CD14-positive monocyte (primary cell): Measurements from ENCODE around the gene MSL1. TPM values are rescaled to one million over a fixed set of nuclear protein-coding genes. Genes with fewer than 3 reads are reported as not detected.
"Not testable (repeated sequence)": the region's sequence is repeated elsewhere in the genome, so short reads cannot be mapped to it uniquely, and the experiment has no call there.

Experiments used
- DNase-seq, 3 donors: peaks; one replicate each; pipeline ENCODE4 v3.0.0-alpha.2; 2011 to 2022
- H2AFZ ChIP-seq: 2 replicates; pipeline ENCODE4 v1.6.0; 2012; ENCODE audit warnings: mild to moderate bottlenecking, low read depth, low read length, inconsistent platforms; ENCODE audit not compliant: insufficient read depth, poor library complexity, severe bottlenecking
- H3K27ac ChIP-seq, 2 donors: 1 replicate in 1 of 2; 2 replicates in 1 of 2; pipeline ENCODE4 v1.5.1; 2012 to 2013; ENCODE audit warnings: low read length in 2 of 2, control low read depth in 1 of 2, inconsistent platforms in 1 of 2, low read depth in 1 of 2, mild to moderate bottlenecking in 1 of 2
- H3K27me3 ChIP-seq, 2 donors: one replicate each; pipeline versions ENCODE4 v1.6.0 to v1.6.1; 2011 to 2013; ENCODE audit warnings: low read length in 2 of 2; ENCODE audit not compliant: control insufficient read depth in 2 of 2, insufficient read depth in 2 of 2
- H3K36me3 ChIP-seq, 2 donors: replicated peaks in 1 of 2; 1 replicate in 1 of 2; 2 replicates in 1 of 2; pipeline versions ENCODE4 v1.5.1 to v1.6.1; 2012 to 2013; ENCODE audit warnings: low read length in 2 of 2, control low read depth in 1 of 2, inconsistent platforms in 1 of 2, mild to moderate bottlenecking in 1 of 2; ENCODE audit not compliant: insufficient read depth in 2 of 2, control insufficient read depth in 1 of 2
- H3K4me1 ChIP-seq, 2 donors: 1 replicate in 1 of 2; 2 replicates in 1 of 2; pipeline versions ENCODE4 v1.5.1 to v1.6.1; 2012 to 2013; ENCODE audit warnings: low read length in 2 of 2, control low read depth in 1 of 2, inconsistent platforms in 1 of 2, mild to moderate bottlenecking in 1 of 2, moderate library complexity in 1 of 2; ENCODE audit not compliant: insufficient read depth in 2 of 2, control insufficient read depth in 1 of 2
- H3K4me2 ChIP-seq: replicated peaks from 2 replicates; pipeline ENCODE3; 2012; ENCODE audit warnings: low read length, moderate library complexity, mild to moderate bottlenecking; ENCODE audit not compliant: poor library complexity, severe bottlenecking; ENCODE audit errors: extremely low read depth
- H3K4me3 ChIP-seq, 3 experiments: fragments of 200-600 bp in 1 of 3; sonication (generic) in 1 of 3; replicated peaks in 1 of 3; 1 replicate in 2 of 3; 2 replicates in 1 of 3; pipeline ENCODE4 v1.5.1; 2011 to 2013; ENCODE audit warnings: low read length in 3 of 3, mild to moderate bottlenecking in 3 of 3, control low read depth in 2 of 3, low read depth in 2 of 3, inconsistent platforms in 1 of 3, moderate library complexity in 1 of 3
- H3K79me2 ChIP-seq: 2 replicates; pipeline ENCODE4 v1.6.0; 2012; ENCODE audit warnings: mild to moderate bottlenecking, control low read depth, inconsistent platforms, low read length, moderate library complexity; ENCODE audit not compliant: insufficient read depth
- H3K9ac ChIP-seq: 2 replicates; pipeline ENCODE4 v1.6.0; 2017; ENCODE audit warnings: low read length, mild to moderate bottlenecking; ENCODE audit not compliant: insufficient read depth, poor library complexity, severe bottlenecking
- H3K9me3 ChIP-seq, 2 donors: replicated peaks in 1 of 2; 1 replicate in 1 of 2; 2 replicates in 1 of 2; pipeline versions ENCODE4 v1.5.1 to v1.6.1; 2012 to 2013; ENCODE audit warnings: low read length in 2 of 2, control low read depth in 1 of 2; ENCODE audit not compliant: control insufficient read depth in 1 of 2, insufficient read depth in 1 of 2
- H4K20me1 ChIP-seq: 2 replicates; pipeline ENCODE4 v1.6.0; 2012; ENCODE audit warnings: mild to moderate bottlenecking, low read length, control low read depth, moderate library complexity; ENCODE audit not compliant: insufficient read depth
- H3K27ac Mint-ChIP-seq, 7 donors: one replicate each; pipeline ENCODE4 v1.8.0; 2020; ENCODE audit warnings: mild to moderate bottlenecking in 7 of 7, mixed read lengths in 7 of 7, moderate library complexity in 6 of 7, inconsistent platforms in 2 of 7
- H3K27me3 Mint-ChIP-seq, 3 donors: one replicate each; pipeline ENCODE4 v1.8.0; 2021 to 2022; ENCODE audit warnings: low read depth in 3 of 3, mild to moderate bottlenecking in 3 of 3, mixed read lengths in 3 of 3, moderate library complexity in 3 of 3, inconsistent platforms in 1 of 3
- H3K36me3 Mint-ChIP-seq, 2 donors: one replicate each; pipeline ENCODE4 v1.8.0; 2020; ENCODE audit warnings: mixed read lengths in 2 of 2, inconsistent platforms in 1 of 2, mild to moderate bottlenecking in 1 of 2
- H3K4me1 Mint-ChIP-seq: one replicate; pipeline ENCODE4 v1.8.0; 2020; ENCODE audit warnings: mild to moderate bottlenecking, mixed read lengths
- H3K4me3 Mint-ChIP-seq, 2 donors: one replicate each; pipeline ENCODE4 v1.8.0; 2020; ENCODE audit warnings: mild to moderate bottlenecking in 2 of 2, mixed read lengths in 2 of 2, moderate library complexity in 1 of 2
- H3K9me3 Mint-ChIP-seq, 7 donors: one replicate each; pipeline ENCODE4 v1.8.0; 2020 to 2022; ENCODE audit warnings: mixed read lengths in 7 of 7, mild to moderate bottlenecking in 6 of 7, moderate library complexity in 6 of 7, inconsistent platforms in 2 of 7
- CTCF ChIP-seq: fragments of 200-600 bp; IDR thresholded peaks from one replicate; pipeline ENCODE4 v1.8.0; 2022; ENCODE audit warnings: antibody characterized with exemption, mild to moderate bottlenecking
- WGBS: methylation state at CpG from one replicate; pipeline ENCODE4 v1.1.5; 2013; ENCODE audit warnings: missing lambda C conversion rate; ENCODE audit not compliant: insufficient coverage; 5-methylcytosine and 5-hydroxymethylcytosine counted together
- intact Hi-C, 2 donors: fragments of 100-400 bp; cut with micrococcal nuclease; formaldehyde crosslinking; loops; one replicate each; pipeline versions ENCODE4 v1.15.0 to v1.15.1; 2023
- polyA plus RNA-seq, 3 donors: library from polyadenylated mRNA; depleted of rRNA in 1 of 3; unstranded in 2 of 3; stranded (reverse) in 1 of 3; fragments of 300-500 nt in 2 of 3; fragments of >200 nt in 1 of 3; fragmentation: Illumina TruSeq in 2 of 3; gene quantifications; 1 replicate in 2 of 3; 2 replicates in 1 of 3; pipeline ENCODE4 v1.2.3, GENCODE V29; 2012 to 2021

The MSL1 gene
- polyA plus RNA-seq, 3 donors: 10.0 to 89.2 (median 11.4) TPM

DNA sequence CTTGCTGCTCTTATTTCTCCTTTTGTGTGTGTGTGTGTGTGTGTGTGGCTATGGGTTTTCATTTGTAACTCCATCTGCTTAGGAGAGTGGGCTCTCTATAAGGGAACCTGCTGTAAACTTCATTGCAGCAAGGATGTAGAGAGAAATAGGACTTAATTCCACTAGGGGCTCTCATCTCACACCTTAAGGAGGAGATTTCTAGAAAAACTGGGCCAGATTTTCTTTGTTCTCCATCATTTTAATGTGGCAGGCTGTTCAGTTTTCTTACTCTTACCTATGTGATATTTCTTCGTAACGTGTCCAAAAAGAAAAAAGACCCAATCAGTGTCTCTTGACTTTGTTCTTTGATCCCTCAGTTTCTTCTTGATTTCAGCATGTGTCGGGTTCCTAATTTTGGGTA, 14.0 kb downstream of the MSL1 start:
- Histone ChIP-seq H3K27me3 (no peaks in the 10 kb centered on the region), H3K4me1 (peaks cover 38 to 43% of the 10 kb centered on the region in 2 donors), H3K36me3 (peaks cover 37 to 50% of the 10 kb centered on the region in 2 donors), H3K4me2 (no peak overlapping the region), H3K4me3 (no peak overlapping the region), H3K9me3 (no peaks in the 10 kb centered on the region), H4K20me1 (no peaks in the 10 kb centered on the region), H2AFZ (no peak overlapping the region), H3K79me2 (peaks cover 70% of the 10 kb centered on the region), H3K9ac (no peak overlapping the region), H3K27ac (peak overlapping the region in 1 of 2 donors; percentile 57)
- no peak overlapping the region for H3K4me3 Mint-ChIP-seq
- H3K27me3 Mint-ChIP-seq: peaks cover 0 to 5% (median 0%) of the 10 kb centered on the region in 3 donors
- no peaks in the 10 kb centered on the region for H3K9me3 Mint-ChIP-seq
- DNase-seq: no peak
- H3K36me3 Mint-ChIP-seq: peaks cover 52 to 70% of the 10 kb centered on the region in 2 donors
- TF ChIP-seq CTCF: no peak
- intact Hi-C loops: no loop called here
- 100% methylated on average over 2 of the region's 3 CpGs for WGBS
- peaks cover 37% of the 10 kb centered on the region for H3K4me1 Mint-ChIP-seq
- H3K27ac Mint-ChIP-seq: peak overlapping the region; percentile 64 to 87 (median 75)

DNA sequence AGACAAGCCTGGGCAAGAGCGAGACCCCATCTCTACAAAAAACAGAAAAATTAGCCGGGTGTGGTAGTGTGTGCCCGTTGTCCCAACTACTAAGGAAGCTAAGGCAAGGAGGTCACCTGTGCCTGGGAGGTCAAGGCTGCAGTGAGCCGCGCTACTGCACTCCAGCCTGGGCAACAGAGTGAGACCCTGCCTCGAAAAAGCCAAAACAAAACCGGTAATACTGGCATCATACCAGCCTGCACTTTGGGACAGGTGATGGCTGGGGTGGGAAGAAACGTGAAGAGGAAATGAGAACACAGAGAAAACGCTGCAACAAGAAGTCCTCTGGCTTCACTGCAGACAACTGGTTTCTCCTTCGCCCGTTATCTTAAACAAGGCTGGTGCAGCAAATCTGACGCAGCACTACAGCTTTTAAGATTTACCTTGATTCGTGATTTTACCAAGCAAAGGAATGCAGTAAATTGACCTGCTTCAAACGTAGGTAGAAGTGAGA, 17.8 kb downstream of the MSL1 start:
- Histone ChIP-seq H2AFZ (peak overlapping the region; percentile 80), H4K20me1 (no peaks in the 10 kb centered on the region), H3K4me1 (peaks cover 34 to 40% of the 10 kb centered on the region in 2 donors), H3K9me3 (no peaks in the 10 kb centered on the region), H3K27ac (peak overlapping the region; percentile 78 to 93), H3K79me2 (peaks cover 59% of the 10 kb centered on the region), H3K4me3 (peak overlapping the region; percentile 61 to 91 (median 82)), H3K9ac (peak overlapping the region; percentile 83), H3K4me2 (peak overlapping the region; percentile 74), H3K27me3 (no peaks in the 10 kb centered on the region), H3K36me3 (peaks cover 16 to 43% of the 10 kb centered on the region in 2 donors)
- DNase-seq: no peak
- Mint-ChIP-seq H3K4me3 (peak overlapping the region; percentile 86 to 91), H3K27me3 (peaks cover 0 to 5% (median 0%) of the 10 kb centered on the region in 3 donors), H3K27ac (peak overlapping the region; percentile 94 to 100 (median 98)), H3K9me3 (no peaks in the 10 kb centered on the region), H3K4me1 (peaks cover 39% of the 10 kb centered on the region), H3K36me3 (peaks cover 34 to 52% of the 10 kb centered on the region in 2 donors)
- WGBS: 19% methylated on average over 13 of the region's 14 CpGs
- no peak for TF ChIP-seq CTCF
- intact Hi-C loops: no loop called here

- Histone ChIP-seq H3K36me3 (peaks cover 12 to 42% of the 10 kb centered on the region in 2 donors), H3K79me2 (peaks cover 60% of the 10 kb centered on the region), H4K20me1 (peaks cover 16% of the 10 kb centered on the region), H3K4me1 (peaks cover 19 to 21% of the 10 kb centered on the region in 2 donors)
- H2AFZ ChIP-seq, H3K9me3 Mint-ChIP-seq, H3K4me3 Mint-ChIP-seq, H3K9me3 ChIP-seq, H3K9ac ChIP-seq, DNase-seq, H3K4me3 ChIP-seq, H3K27ac ChIP-seq, H3K27me3 Mint-ChIP-seq, intact Hi-C loops, H3K4me2 ChIP-seq, H3K27me3 ChIP-seq: not testable (repeated sequence)
- H3K4me1 Mint-ChIP-seq: peaks cover 31% of the 10 kb centered on the region
- H3K36me3 Mint-ChIP-seq: peaks cover 31 to 46% of the 10 kb centered on the region in 2 donors
- 100% methylated on average over 2 of the region's 3 CpGs for WGBS
- H3K27ac Mint-ChIP-seq: peak overlapping the region in 1 of 7 donors; percentile 41
Measured at GRCh38 chr17:40143166-40143565, 21.4 kb downstream of the MSL1 start.
